Breast epithelium (tissue), 3 donors: ENCODE data around the gene NRCAM.

Source experiments
- POLR2A ChIP-seq: fragments of 450-650 bp; IDR thresholded peaks from one replicate; pipeline ENCODE4 v1.6.1; 2016; ENCODE audit warnings: antibody characterized with exemption, mild to moderate bottlenecking, moderate library complexity
- TF ChIP-seq, protein P1 (sequence below), 3 donors: fragments of 450-650 bp; IDR thresholded peaks; one replicate each; pipeline ENCODE4 v1.5.1; 2016 to 2017; ENCODE audit warnings: antibody characterized with exemption in 3 of 3, mild to moderate bottlenecking in 3 of 3, moderate library complexity in 3 of 3

DNA sequence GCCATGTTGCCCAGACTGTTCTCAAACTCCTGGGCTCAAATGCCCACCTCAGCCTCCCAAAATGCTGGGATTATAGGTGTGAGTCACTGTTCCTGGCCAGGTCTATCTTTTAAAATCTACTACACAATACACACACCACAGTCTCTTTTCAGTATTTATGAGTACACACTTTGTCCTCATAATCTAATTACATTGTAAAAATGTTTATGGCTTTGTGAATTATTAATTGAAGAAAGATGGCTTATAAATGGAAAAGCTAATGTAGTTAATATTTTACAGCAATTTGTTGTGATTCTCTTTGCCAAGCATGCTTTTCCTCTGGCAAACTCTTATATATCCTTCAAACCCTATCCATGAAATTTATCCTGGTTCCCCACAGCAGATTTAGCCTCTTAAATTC, 348.1 kb downstream of the NRCAM start:
- TF ChIP-seq, protein P1, sequence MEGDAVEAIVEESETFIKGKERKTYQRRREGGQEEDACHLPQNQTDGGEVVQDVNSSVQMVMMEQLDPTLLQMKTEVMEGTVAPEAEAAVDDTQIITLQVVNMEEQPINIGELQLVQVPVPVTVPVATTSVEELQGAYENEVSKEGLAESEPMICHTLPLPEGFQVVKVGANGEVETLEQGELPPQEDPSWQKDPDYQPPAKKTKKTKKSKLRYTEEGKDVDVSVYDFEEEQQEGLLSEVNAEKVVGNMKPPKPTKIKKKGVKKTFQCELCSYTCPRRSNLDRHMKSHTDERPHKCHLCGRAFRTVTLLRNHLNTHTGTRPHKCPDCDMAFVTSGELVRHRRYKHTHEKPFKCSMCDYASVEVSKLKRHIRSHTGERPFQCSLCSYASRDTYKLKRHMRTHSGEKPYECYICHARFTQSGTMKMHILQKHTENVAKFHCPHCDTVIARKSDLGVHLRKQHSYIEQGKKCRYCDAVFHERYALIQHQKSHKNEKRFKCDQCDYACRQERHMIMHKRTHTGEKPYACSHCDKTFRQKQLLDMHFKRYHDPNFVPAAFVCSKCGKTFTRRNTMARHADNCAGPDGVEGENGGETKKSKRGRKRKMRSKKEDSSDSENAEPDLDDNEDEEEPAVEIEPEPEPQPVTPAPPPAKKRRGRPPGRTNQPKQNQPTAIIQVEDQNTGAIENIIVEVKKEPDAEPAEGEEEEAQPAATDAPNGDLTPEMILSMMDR (IDR thresholded peaks at IDR 0.05), result no peak
- no peak for TF ChIP-seq POLR2A
